KG1 (cell line): ENCODE results near the gene RGS19.
A peak's percentile ranks its signal among the peaks of the same experiment; 100 is the strongest.

ENCODE experiments used
- DNase-seq: peaks from one replicate; lab custom pipeline; 2025; lab: John Stamatoyannopoulos, UW

Gene RGS19

GRCh38 chr20:64049060-64049877 lies 30.0 kb downstream of the RGS19 start, which contains the start of gene SOX18:
SOX18 (minus strand) TSS chr20:64049639; CDS start chr20:64049516, 123 bp downstream.
- no peak for DNase-seq

GRCh38 chr20:64048402-64049044 lies 30.8 kb downstream of the RGS19 start:
- DNase-seq: no peak

- DNase-seq: no peak
Measured at GRCh38 chr20:64047968-64048401, 31.3 kb downstream of the RGS19 start.

- no peak for DNase-seq
Measured at GRCh38 chr20:64047046-64047389, 32.3 kb downstream of the RGS19 start.

GRCh38 chr20:64045346-64046011 lies 33.8 kb downstream of the RGS19 start:
- DNase-seq: no peak

GRCh38 chr20:64044484-64045247 lies 34.7 kb downstream of the RGS19 start:
- DNase-seq: no peak

- no peak for DNase-seq
Measured at GRCh38 chr20:64043768-64044167, 35.5 kb downstream of the RGS19 start.

GRCh38 chr20:64042054-64042781 lies 37.1 kb downstream of the RGS19 start:
- no peak for DNase-seq

- DNase-seq: no peak
Measured at GRCh38 chr20:64041781-64042053, 37.6 kb downstream of the RGS19 start.

GRCh38 chr20:64041040-64041780 lies 38.1 kb downstream of the RGS19 start:
- no peak for DNase-seq

GRCh38 chr20:64040231-64041039 lies 38.9 kb downstream of the RGS19 start:
- DNase-seq: no peak

- no peak for DNase-seq
Measured at GRCh38 chr20:64039293-64040160, 39.8 kb downstream of the RGS19 start.

- peak; percentile 46 for DNase-seq
Measured at GRCh38 chr20:64038565-64039292, 40.6 kb downstream of the RGS19 start.

GRCh38 chr20:64038224-64038564 lies 41.1 kb downstream of the RGS19 start:
- no peak for DNase-seq

- no peak for DNase-seq
Measured at GRCh38 chr20:64037498-64038213, 41.7 kb downstream of the RGS19 start.

- no peak for DNase-seq
Measured at GRCh38 chr20:64037199-64037497, 42.2 kb downstream of the RGS19 start.

- DNase-seq: no peak
Measured at GRCh38 chr20:64036346-64037198, 42.7 kb downstream of the RGS19 start.
